Measurements from ENCODE around the gene AGMAT. TPM values are rescaled to one million over a fixed set of nuclear protein-coding genes. Genes with fewer than 3 reads are reported as not detected.

The AGMAT gene
- total and polyA plus RNA-seq, 2 of the 13 experiments (the other 11 are each of a cell fraction or from before 2014, with no cell fraction given): 59.1 to 174 TPM

DNA sequence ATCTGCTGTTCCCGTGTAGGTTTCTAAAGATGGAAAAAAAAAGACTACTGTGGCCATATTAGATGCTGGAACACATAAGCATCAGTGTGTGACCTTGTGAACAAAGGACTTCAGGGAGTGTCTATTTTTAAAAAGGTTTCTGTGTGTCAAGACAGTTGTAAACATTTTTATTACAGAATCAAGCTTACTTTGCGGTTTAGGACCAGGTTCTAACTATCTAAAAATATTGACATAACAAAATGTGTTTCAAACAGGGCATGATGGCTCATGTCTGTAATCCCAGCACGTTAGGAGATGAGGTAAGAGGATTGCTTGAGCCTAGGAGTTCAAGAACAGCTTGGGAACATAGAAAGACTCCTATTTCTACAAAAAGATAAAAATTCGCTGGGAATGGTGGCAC lies 25.3 kb upstream of the AGMAT start (continued):
- TF ChIP-seq, protein P1, sequence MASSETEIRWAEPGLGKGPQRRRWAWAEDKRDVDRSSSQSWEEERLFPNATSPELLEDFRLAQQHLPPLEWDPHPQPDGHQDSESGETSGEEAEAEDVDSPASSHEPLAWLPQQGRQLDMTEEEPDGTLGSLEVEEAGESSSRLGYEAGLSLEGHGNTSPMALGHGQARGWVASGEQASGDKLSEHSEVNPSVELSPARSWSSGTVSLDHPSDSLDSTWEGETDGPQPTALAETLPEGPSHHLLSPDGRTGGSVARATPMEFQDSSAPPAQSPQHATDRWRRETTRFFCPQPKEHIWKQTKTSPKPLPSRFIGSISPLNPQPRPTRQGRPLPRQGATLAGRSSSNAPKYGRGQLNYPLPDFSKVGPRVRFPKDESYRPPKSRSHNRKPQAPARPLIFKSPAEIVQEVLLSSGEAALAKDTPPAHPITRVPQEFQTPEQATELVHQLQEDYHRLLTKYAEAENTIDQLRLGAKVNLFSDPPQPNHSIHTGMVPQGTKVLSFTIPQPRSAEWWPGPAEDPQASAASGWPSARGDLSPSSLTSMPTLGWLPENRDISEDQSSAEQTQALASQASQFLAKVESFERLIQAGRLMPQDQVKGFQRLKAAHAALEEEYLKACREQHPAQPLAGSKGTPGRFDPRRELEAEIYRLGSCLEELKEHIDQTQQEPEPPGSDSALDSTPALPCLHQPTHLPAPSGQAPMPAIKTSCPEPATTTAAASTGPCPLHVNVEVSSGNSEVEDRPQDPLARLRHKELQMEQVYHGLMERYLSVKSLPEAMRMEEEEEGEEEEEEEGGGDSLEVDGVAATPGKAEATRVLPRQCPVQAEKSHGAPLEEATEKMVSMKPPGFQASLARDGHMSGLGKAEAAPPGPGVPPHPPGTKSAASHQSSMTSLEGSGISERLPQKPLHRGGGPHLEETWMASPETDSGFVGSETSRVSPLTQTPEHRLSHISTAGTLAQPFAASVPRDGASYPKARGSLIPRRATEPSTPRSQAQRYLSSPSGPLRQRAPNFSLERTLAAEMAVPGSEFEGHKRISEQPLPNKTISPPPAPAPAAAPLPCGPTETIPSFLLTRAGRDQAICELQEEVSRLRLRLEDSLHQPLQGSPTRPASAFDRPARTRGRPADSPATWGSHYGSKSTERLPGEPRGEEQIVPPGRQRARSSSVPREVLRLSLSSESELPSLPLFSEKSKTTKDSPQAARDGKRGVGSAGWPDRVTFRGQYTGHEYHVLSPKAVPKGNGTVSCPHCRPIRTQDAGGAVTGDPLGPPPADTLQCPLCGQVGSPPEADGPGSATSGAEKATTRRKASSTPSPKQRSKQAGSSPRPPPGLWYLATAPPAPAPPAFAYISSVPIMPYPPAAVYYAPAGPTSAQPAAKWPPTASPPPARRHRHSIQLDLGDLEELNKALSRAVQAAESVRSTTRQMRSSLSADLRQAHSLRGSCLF (CRISPR knock-in tag; IDR thresholded peaks at IDR 0.05; ENCODE audit: borderline replicate concordance): no peak
- TF ChIP-seq ZNF12 (CRISPR knock-in tag; IDR thresholded peaks at IDR 0.05) (0 out of 2 replicates have a peak, but pooled peaks have one; percentile 23), SKI (IDR thresholded peaks at IDR 0.05; ENCODE audit: partially characterized antibody) (peak; percentile 47), SOX13 (IDR thresholded peaks at IDR 0.05) (no peak), SOX13 (CRISPR knock-in tag; conservative IDR thresholded peaks at IDR 0.05 in 1 of 2, IDR thresholded peaks at IDR 0.05 in 1 of 2) (peak in 1 of 2 experiments; percentile 83; a peak in 1 of 4 replicates), RFXANK (CRISPR knock-in tag; IDR thresholded peaks at IDR 0.05) (no peak), BHLHE40 (IDR thresholded peaks at IDR 0.05; ENCODE audit: low read length) (peak; percentile 45; the same call in 1 of the 2 replicates), FOXK1 (CRISPR knock-in tag; IDR thresholded peaks at IDR 0.05; ENCODE audit: borderline replicate concordance, low read depth) (peak; percentile 72; the same call in 1 of the 2 replicates), SOX5 (CRISPR knock-in tag; IDR thresholded peaks at IDR 0.05; ENCODE audit: borderline replicate concordance) (peak; percentile 89; the same call in 1 of the 2 replicates), TBX3 (IDR thresholded peaks at IDR 0.05; ENCODE audit: borderline replicate concordance) (peak; percentile 58; the same call in 1 of the 2 replicates), FOXP1 (IDR thresholded peaks at IDR 0.05) (no peak), FOXP1 (CRISPR knock-in tag; IDR thresholded peaks at IDR 0.05) (peak; percentile 76; the same call in 1 of the 2 replicates)
- TF ChIP-seq, protein P2, sequence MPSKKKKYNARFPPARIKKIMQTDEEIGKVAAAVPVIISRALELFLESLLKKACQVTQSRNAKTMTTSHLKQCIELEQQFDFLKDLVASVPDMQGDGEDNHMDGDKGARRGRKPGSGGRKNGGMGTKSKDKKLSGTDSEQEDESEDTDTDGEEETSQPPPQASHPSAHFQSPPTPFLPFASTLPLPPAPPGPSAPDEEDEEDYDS (CRISPR knock-in tag; IDR thresholded peaks at IDR 0.05): 0 out of 2 replicates have a peak, but pooled peaks have one; percentile 15
- TF ChIP-seq, protein P3, sequence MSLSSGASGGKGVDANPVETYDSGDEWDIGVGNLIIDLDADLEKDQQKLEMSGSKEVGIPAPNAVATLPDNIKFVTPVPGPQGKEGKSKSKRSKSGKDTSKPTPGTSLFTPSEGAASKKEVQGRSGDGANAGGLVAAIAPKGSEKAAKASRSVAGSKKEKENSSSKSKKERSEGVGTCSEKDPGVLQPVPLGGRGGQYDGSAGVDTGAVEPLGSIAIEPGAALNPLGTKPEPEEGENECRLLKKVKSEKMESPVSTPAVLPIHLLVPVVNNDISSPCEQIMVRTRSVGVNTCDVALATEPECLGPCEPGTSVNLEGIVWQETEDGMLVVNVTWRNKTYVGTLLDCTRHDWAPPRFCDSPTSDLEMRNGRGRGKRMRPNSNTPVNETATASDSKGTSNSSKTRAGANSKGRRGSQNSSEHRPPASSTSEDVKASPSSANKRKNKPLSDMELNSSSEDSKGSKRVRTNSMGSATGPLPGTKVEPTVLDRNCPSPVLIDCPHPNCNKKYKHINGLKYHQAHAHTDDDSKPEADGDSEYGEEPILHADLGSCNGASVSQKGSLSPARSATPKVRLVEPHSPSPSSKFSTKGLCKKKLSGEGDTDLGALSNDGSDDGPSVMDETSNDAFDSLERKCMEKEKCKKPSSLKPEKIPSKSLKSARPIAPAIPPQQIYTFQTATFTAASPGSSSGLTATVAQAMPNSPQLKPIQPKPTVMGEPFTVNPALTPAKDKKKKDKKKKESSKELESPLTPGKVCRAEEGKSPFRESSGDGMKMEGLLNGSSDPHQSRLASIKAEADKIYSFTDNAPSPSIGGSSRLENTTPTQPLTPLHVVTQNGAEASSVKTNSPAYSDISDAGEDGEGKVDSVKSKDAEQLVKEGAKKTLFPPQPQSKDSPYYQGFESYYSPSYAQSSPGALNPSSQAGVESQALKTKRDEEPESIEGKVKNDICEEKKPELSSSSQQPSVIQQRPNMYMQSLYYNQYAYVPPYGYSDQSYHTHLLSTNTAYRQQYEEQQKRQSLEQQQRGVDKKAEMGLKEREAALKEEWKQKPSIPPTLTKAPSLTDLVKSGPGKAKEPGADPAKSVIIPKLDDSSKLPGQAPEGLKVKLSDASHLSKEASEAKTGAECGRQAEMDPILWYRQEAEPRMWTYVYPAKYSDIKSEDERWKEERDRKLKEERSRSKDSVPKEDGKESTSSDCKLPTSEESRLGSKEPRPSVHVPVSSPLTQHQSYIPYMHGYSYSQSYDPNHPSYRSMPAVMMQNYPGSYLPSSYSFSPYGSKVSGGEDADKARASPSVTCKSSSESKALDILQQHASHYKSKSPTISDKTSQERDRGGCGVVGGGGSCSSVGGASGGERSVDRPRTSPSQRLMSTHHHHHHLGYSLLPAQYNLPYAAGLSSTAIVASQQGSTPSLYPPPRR (CRISPR knock-in tag; IDR thresholded peaks at IDR 0.05; ENCODE audit: borderline replicate concordance): peak; percentile 84
- TF ChIP-seq, protein P4, sequence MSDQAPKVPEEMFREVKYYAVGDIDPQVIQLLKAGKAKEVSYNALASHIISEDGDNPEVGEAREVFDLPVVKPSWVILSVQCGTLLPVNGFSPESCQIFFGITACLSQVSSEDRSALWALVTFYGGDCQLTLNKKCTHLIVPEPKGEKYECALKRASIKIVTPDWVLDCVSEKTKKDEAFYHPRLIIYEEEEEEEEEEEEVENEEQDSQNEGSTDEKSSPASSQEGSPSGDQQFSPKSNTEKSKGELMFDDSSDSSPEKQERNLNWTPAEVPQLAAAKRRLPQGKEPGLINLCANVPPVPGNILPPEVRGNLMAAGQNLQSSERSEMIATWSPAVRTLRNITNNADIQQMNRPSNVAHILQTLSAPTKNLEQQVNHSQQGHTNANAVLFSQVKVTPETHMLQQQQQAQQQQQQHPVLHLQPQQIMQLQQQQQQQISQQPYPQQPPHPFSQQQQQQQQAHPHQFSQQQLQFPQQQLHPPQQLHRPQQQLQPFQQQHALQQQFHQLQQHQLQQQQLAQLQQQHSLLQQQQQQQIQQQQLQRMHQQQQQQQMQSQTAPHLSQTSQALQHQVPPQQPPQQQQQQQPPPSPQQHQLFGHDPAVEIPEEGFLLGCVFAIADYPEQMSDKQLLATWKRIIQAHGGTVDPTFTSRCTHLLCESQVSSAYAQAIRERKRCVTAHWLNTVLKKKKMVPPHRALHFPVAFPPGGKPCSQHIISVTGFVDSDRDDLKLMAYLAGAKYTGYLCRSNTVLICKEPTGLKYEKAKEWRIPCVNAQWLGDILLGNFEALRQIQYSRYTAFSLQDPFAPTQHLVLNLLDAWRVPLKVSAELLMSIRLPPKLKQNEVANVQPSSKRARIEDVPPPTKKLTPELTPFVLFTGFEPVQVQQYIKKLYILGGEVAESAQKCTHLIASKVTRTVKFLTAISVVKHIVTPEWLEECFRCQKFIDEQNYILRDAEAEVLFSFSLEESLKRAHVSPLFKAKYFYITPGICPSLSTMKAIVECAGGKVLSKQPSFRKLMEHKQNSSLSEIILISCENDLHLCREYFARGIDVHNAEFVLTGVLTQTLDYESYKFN (CRISPR knock-in tag; conservative IDR thresholded peaks at IDR 0.05): peak; percentile 38; the same call in 1 of the 2 replicates
